GDM1 (cell line): ENCODE results near the gene AKT3.
"Not testable (repeated sequence)": the region's sequence is repeated elsewhere in the genome, so short reads cannot be mapped to it uniquely, and the experiment has no call there.

Experiments
- DNase-seq: peaks from one replicate; lab custom pipeline; 2025; lab: John Stamatoyannopoulos, UW

The AKT3 gene

GRCh38 chr1:243601720-243602119 lies 248.3 kb downstream of the AKT3 start:
- DNase-seq = no peak

GRCh38 chr1:243598433-243598832 lies 251.6 kb downstream of the AKT3 start:
- DNase-seq = peak; percentile 54

GRCh38 chr1:243597383-243597782 lies 252.7 kb downstream of the AKT3 start:
- DNase-seq = no peak

GRCh38 chr1:243596431-243597062 lies 253.5 kb downstream of the AKT3 start:
- DNase-seq = peak; percentile 9

GRCh38 chr1:243595527-243596210 lies 254.4 kb downstream of the AKT3 start:
- DNase-seq = no peak

GRCh38 chr1:243594455-243594854 lies 255.6 kb downstream of the AKT3 start:
- no peak for DNase-seq

- DNase-seq = not testable (repeated sequence)
Observed at GRCh38 chr1:243589286-243589685, 260.8 kb downstream of the AKT3 start.

- no peak for DNase-seq
Observed at GRCh38 chr1:243587823-243588560, 262.1 kb downstream of the AKT3 start.

- no peak for DNase-seq
Observed at GRCh38 chr1:243587285-243587684, 262.8 kb downstream of the AKT3 start.

GRCh38 chr1:243585982-243586381 lies 264.1 kb downstream of the AKT3 start:
- no peak for DNase-seq

GRCh38 chr1:243582326-243582725 lies 267.7 kb downstream of the AKT3 start:
- no peak for DNase-seq

GRCh38 chr1:243580984-243581383 lies 269.1 kb downstream of the AKT3 start:
- DNase-seq = no peak

- no peak for DNase-seq
Observed at GRCh38 chr1:243580072-243580471, 270.0 kb downstream of the AKT3 start.

GRCh38 chr1:243575070-243575469 lies 275.0 kb downstream of the AKT3 start:
- no peak for DNase-seq

- DNase-seq = no peak
Observed at GRCh38 chr1:243572940-243573339, 277.1 kb downstream of the AKT3 start.

GRCh38 chr1:243568793-243569192 lies 281.2 kb downstream of the AKT3 start:
- no peak for DNase-seq

- DNase-seq = no peak
Observed at GRCh38 chr1:243564814-243565213, 285.2 kb downstream of the AKT3 start.

GRCh38 chr1:243563732-243564131 lies 286.3 kb downstream of the AKT3 start:
- DNase-seq = no peak

- no peak for DNase-seq
Observed at GRCh38 chr1:243562473-243562872, 287.6 kb downstream of the AKT3 start.

GRCh38 chr1:243561588-243562319 lies 288.3 kb downstream of the AKT3 start:
- DNase-seq = no peak

GRCh38 chr1:243559575-243560162 lies 290.4 kb downstream of the AKT3 start:
- DNase-seq = no peak

GRCh38 chr1:243558576-243558975 lies 291.5 kb downstream of the AKT3 start:
- DNase-seq = no peak
